A549 (cell line): ENCODE data around the gene ATP1B1.

Source experiments
- ZNF302 ChIP-seq: fragments of 250-450 bp; sonication (Bioruptor Pico); IDR thresholded peaks from 2 replicates; pipeline ENCODE4 v1.9.0; 2021; ENCODE audit warnings: inconsistent platforms, mild to moderate bottlenecking, moderate library complexity
- TF ChIP-seq, protein P1 (sequence below): fragments of >200 bp; sonication (Bioruptor Twin); formaldehyde crosslinking; IDR thresholded peaks from 3 replicates; pipeline ENCODE4 v1.5.1; 2016

DNA sequence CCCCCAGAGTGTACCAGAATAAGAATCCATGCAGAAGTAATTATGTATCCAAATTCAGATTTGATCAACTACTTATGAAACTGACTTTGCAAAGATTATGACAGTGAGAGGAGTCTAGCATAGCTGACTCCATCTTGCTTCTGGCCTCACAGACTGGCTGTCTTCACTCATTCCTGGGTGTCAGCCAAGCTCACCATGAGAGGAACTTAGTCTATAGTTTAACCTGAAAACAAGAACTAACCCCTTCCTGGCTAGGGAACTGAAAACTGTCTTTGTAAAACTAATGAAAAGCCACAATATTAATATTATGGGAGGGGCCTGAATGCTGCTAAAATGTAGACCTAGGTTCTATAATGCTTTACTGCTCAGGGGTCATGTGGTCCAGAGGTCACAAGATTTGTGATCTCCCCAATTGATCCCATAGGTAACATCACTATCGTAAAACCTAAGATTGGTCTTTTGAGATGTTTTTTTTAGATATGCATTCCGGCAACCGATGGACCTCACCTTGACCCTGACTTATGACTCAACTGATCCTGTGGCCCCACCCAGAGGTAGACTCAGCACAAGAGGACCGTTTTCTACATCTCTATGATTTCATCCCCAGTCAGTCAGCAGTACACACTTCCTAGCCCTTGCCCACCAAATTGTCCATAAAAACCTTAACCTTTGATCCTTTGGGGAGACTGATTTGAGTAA, 55.2 kb downstream of the ATP1B1 start:
- TF ChIP-seq, protein P1, sequence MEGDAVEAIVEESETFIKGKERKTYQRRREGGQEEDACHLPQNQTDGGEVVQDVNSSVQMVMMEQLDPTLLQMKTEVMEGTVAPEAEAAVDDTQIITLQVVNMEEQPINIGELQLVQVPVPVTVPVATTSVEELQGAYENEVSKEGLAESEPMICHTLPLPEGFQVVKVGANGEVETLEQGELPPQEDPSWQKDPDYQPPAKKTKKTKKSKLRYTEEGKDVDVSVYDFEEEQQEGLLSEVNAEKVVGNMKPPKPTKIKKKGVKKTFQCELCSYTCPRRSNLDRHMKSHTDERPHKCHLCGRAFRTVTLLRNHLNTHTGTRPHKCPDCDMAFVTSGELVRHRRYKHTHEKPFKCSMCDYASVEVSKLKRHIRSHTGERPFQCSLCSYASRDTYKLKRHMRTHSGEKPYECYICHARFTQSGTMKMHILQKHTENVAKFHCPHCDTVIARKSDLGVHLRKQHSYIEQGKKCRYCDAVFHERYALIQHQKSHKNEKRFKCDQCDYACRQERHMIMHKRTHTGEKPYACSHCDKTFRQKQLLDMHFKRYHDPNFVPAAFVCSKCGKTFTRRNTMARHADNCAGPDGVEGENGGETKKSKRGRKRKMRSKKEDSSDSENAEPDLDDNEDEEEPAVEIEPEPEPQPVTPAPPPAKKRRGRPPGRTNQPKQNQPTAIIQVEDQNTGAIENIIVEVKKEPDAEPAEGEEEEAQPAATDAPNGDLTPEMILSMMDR, result no peak
- TF ChIP-seq ZNF302, result no peak
